ENCODE measurements around the gene ARID1B.
"Not testable (repeated sequence)": the region's sequence is repeated elsewhere in the genome, so short reads cannot be mapped to it uniquely, and the experiment has no call there.

ARID1B gene

GRCh38 chr6:157032923-157033322, 255.7 kb downstream of the ARID1B start:
- DNase-seq = no peak

DNA sequence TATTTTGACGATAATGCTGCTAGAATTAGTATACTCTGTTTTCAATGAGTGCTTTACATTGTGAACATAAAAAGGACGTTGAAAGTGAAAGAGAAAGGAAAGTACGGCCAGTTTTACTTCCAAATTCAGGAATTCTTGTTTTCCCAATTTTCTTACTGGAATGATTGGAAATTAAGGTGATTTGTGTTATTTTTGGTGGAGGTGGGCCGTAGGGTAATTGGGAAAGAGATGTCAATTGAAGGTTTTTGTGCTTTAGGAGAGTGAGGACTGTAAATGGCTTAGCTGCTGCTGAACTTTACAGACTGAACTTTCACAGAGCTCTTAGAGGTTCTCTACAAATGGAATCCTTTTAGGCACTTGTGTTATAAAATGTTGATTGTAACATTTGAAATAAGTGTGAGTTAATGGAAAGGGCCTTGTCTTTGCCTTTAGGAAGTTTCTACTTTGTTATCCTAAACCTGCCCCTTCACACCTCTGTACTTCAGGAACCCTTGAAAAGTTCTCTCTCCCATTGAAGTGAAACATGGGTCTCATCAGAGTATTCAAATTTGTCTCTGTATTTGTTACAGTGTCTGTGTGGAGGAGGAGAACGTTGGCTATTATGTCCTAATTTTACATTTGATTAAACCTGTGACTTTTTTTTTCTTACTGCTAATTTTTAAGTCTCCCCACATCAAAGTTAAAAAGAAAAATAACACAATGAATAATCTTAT, 256.4 kb downstream of the ARID1B start:
- peak; percentile 23 for DNase-seq

- peak; percentile 59 for DNase-seq
Measured at GRCh38 chr6:157034436-157035230, 257.5 kb downstream of the ARID1B start.

GRCh38 chr6:157035546-157035945, 258.4 kb downstream of the ARID1B start:
- DNase-seq = no peak

- no peak for DNase-seq
Measured at GRCh38 chr6:157036245-157036711, 259.1 kb downstream of the ARID1B start.

DNA sequence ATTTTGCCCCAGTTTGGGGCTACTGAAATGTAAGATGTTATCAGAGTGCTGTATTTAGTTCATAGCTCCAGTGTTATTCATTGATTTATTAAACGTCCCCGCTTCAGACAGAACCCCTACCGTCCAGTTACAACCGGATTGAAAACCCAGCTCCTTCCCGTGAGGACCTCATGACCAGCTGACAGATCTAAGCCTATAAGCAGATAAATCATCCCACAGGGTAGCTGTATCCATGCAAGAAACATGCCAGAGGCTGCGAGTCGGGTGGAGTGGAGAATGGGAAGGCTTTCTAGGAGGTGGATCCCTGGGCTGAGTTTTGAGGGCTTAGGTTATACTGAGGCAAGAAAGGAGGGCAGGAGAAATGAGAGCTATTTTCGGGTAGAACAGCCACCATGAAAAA, 260.0 kb downstream of the ARID1B start:
- no peak for DNase-seq

- no peak for DNase-seq
Measured at GRCh38 chr6:157038610-157039009, 261.4 kb downstream of the ARID1B start.

DNA sequence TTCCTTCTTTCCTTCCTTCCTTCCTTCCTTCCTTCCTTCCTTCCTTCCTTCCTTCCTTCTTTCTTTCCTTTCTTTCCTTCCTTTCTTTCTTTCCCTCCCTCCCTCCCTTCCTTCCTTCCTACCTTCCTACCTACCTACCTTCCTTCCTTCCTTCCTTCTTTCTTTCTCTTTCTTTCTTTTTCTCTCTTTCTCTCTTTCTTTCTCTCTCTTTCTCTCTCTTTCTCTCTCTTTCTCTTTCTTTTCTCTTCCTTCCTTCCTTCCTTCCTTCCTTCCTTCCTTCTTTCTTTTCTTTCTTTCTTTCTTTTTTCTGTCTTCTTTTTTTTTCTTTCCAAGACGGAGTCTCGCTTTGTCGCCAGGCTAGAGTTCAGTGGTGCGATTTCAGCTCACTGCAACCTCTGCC, 262.5 kb downstream of the ARID1B start:
- DNase-seq = not testable (repeated sequence)

- no peak for DNase-seq
Measured at GRCh38 chr6:157040191-157040590, 263.0 kb downstream of the ARID1B start.

DNA sequence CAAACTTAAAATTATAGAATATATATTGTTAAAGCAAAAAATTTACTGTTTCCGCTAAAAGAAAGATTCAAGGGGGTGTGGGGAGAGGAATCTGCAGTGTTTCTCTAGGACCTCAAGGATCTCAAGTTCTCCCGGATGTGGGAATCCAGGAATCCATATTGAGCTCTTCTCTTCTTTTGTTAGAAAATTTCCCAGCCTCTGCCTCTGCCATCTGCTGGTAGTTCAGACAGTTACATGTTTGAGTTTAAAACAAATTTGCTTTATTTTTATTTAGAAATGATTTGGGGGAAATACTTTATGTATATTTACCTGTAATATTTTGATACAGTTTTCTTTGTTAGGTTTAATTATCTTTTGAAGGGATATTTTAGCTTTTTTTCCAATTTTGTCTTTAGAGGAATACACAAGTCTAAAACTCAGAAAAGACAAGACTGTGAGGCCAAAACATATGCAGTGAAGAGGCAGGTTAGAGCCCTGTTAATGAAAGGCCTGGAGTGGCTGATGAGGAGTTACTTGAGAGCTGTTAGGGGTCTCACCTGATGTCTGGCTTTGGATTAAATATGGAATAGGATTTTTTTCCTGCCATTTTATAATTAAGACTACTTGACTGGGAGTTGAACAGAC, 268.8 kb downstream of the ARID1B start:
- peak; percentile 75 for DNase-seq

- DNase-seq = no peak
Measured at GRCh38 chr6:157046776-157047175, 269.6 kb downstream of the ARID1B start.

- no peak for DNase-seq
Measured at GRCh38 chr6:157047328-157047727, 270.1 kb downstream of the ARID1B start.

DNA sequence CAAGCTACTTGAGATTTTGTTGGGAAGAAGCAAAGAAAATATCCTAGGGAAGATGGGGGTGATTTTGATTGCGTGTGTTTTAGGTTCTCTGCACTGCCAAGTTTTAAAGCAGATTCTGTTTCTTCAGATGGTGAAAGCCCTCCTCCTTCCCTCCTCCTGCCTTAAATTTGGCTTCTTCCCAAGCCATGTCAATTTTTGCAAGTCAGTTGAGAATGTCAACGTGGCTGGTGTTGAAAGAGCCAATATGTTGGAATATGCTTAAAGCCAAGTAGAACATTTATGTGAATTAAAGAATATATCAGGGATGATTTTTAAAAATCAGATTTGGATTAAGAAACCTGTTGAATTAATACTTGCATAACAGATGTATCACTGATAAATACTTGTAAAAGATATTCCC, 270.8 kb downstream of the ARID1B start:
- DNase-seq = no peak

DNA sequence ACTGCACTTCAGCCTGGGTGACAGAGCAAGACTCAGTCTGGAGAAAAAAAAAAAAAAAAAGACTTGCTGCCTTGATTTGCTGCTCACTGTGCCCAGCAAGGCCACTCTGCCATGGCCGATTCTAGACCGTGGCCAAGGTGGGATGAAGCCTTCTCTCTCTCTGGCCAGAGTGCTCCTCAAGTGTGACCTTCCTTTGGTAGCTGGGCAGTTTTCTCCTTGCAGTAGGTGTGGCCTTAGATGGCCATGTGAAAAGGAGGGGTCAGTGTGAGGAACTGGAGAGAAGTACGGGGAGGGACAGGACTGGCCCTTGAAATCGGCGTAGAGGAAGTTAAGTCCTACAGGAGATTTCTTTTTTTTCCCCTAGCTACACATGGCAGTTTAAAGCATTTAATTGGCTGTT, 272.0 kb downstream of the ARID1B start:
- DNase-seq = no peak

GRCh38 chr6:157050537-157051265, 273.5 kb downstream of the ARID1B start:
- no peak for DNase-seq

- no peak for DNase-seq
Measured at GRCh38 chr6:157054531-157054979, 277.4 kb downstream of the ARID1B start.

- DNase-seq = no peak
Measured at GRCh38 chr6:157055863-157056262, 278.7 kb downstream of the ARID1B start.

DNA sequence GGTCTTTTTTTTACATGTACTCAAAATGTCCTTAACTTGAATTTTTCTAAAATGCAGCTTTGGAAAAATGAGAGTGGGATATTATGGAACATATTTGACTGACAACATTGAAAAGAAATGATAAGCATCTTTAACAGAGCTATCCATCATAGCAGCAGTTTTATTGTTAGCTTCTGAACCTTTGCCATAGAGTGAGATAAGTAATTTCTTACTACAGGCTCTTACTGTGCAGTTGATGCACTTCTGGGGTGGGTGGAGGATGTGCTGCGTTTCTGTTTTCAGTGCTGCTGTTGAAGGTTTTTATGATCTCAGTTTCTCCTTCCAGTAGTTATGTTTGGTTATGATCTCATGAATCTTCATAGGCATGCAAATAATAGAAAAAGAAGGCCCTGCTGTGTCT, 279.1 kb downstream of the ARID1B start:
- DNase-seq = no peak

DNA sequence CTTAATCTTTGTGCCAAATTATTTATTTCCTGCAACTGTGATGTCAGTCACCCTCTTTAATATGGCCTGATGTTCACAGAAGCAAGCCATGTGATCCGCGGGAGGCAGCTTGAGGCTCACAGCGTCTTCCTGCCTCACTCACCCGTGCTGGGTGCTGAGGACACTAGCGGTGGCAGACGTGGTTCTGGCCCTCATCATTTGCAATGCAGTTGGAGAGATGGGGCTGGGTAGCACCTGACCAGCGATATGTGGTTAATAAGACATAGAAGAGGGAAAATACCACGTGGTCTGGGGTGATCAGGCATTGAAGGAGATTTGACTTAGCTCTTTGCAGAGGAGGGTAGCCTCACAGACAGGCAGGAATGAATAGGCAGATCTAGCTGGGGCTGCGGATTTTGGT, 281.4 kb downstream of the ARID1B start:
- no peak for DNase-seq

GRCh38 chr6:157059781-157060180, 282.6 kb downstream of the ARID1B start:
- DNase-seq = no peak

DNA sequence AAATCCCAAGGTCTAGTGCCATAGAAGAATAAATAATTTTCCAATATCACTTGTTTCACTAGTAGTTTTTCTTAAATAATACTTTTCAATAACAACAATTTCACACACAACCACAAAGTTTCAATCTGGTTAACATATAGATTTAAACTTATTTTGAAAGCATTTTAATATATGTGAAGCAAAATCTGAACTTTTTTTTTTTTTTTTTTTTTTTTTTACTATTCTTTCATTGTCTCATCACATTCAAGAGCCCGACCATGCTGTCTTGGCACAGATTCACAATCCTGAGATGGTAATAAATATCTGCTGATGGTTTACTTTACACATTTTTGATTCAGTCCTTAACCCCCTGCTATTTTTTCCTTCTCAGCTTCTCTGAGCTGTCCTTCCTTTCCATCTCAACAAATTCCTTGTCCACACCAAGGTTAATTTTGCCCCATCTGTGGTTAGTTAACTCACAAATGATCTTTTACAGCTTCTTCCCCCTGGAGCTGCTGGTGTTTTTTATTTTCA, 283.3 kb downstream of the ARID1B start:
- no peak for DNase-seq

GRCh38 chr6:157061770-157062594, 284.8 kb downstream of the ARID1B start:
- no peak for DNase-seq

Data from EL (cell line).